Transverse colon (tissue), 4 donors: ENCODE data around the gene DOCK7.

Experiments
- EP300 ChIP-seq: sonication (generic); formaldehyde crosslinking; IDR thresholded peaks from one replicate; pipeline ENCODE4 v1.6.1; 2017; ENCODE audit warnings: antibody characterized with exemption, low read depth
- POLR2AphosphoS5 ChIP-seq, 3 donors: sonication (generic); formaldehyde crosslinking; IDR thresholded peaks; one replicate each; pipeline ENCODE4 v1.6.1; 2016; ENCODE audit warnings: antibody characterized with exemption in 3 of 3
- TF ChIP-seq, protein P1 (sequence below), 5 experiments: fragments of 200-600 bp in 3 of 5; fragments of 450-650 bp in 2 of 5; sonication (generic) in 3 of 5; IDR thresholded peaks; 1 replicate in 2 of 5; 2 replicates in 3 of 5; pipeline ENCODE4 v1.5.1; 2016 to 2017; ENCODE audit warnings: antibody characterized with exemption in 5 of 5, inconsistent platforms in 3 of 5, mild to moderate bottlenecking in 2 of 5, moderate library complexity in 1 of 5

DNA sequence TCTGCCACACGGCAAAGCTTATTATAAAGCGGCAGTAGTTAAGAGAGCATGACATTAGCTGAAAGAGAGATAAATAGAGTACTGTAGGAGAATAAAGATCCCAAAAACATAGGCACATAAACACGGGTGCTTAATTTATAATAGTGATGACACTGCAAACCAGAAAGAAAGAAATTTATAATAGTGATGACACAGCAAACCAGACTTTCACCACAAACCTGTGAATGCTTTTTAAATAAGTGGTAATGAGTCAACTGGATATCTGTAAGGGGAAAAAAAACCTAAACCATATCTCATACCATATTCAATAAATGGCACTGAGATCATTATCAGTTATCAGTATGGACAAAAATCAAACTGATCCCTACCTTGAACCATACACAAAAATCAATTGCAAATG lies 225.8 kb downstream of the DOCK7 start:
- TF ChIP-seq, protein P1, sequence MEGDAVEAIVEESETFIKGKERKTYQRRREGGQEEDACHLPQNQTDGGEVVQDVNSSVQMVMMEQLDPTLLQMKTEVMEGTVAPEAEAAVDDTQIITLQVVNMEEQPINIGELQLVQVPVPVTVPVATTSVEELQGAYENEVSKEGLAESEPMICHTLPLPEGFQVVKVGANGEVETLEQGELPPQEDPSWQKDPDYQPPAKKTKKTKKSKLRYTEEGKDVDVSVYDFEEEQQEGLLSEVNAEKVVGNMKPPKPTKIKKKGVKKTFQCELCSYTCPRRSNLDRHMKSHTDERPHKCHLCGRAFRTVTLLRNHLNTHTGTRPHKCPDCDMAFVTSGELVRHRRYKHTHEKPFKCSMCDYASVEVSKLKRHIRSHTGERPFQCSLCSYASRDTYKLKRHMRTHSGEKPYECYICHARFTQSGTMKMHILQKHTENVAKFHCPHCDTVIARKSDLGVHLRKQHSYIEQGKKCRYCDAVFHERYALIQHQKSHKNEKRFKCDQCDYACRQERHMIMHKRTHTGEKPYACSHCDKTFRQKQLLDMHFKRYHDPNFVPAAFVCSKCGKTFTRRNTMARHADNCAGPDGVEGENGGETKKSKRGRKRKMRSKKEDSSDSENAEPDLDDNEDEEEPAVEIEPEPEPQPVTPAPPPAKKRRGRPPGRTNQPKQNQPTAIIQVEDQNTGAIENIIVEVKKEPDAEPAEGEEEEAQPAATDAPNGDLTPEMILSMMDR (IDR thresholded peaks at IDR 0.05) = no peak
- TF ChIP-seq POLR2AphosphoS5 (IDR thresholded peaks at IDR 0.05) (no peak), EP300 (no peak)
